Esophagus squamous epithelium (tissue), 5 donors: Measurements from ENCODE around the gene ZNFX1. TPM values are rescaled to one million over a fixed set of nuclear protein-coding genes. Genes with fewer than 3 reads are reported as not detected.
A peak's percentile ranks its signal among the peaks of the same experiment; 100 is the strongest.

Source experiments
- DNase-seq: peaks from one replicate; lab custom pipeline; 2025; lab: John Stamatoyannopoulos, UW
- H3K27ac ChIP-seq, 4 donors: fragments of 200-600 bp; sonication (generic); one replicate each; pipeline ENCODE4 v1.5.1; 2016 to 2019; ENCODE audit warnings: mild to moderate bottlenecking in 1 of 4
- H3K27me3 ChIP-seq, 4 donors: fragments of 200-600 bp; sonication (generic); 1 replicate in 3 of 4; 2 replicates in 1 of 4; pipeline versions ENCODE4 v1.5.1 to v1.6.0; 2017 to 2021; ENCODE audit warnings: antibody characterized with exemption in 1 of 4
- H3K36me3 ChIP-seq, 3 donors: fragments of 200-600 bp; sonication (generic); one replicate each; pipeline ENCODE4 v1.5.1; 2016 to 2019
- H3K4me1 ChIP-seq, 3 donors: fragments of 200-600 bp; sonication (generic); one replicate each; pipeline ENCODE4 v1.5.1; 2017 to 2019
- H3K4me3 ChIP-seq, 4 donors: fragments of 200-600 bp; sonication (generic); 1 replicate in 3 of 4; 2 replicates in 1 of 4; pipeline ENCODE4 v1.5.1; 2016 to 2019; ENCODE audit warnings: mild to moderate bottlenecking in 2 of 4, moderate library complexity in 1 of 4
- H3K9me3 ChIP-seq, 3 donors: fragments of 200-600 bp; sonication (generic); one replicate each; pipeline ENCODE4 v1.5.1; 2016 to 2019
- CTCF ChIP-seq, 6 experiments: fragments of 450-650 bp in 4 of 6; fragments of 200-600 bp in 2 of 6; sonication (generic) in 2 of 6; IDR thresholded peaks; one replicate each; pipeline ENCODE4 v1.5.1; 2016 to 2019; ENCODE audit warnings: antibody characterized with exemption in 6 of 6, mild to moderate bottlenecking in 4 of 6, moderate library complexity in 4 of 6
- POLR2A ChIP-seq, 4 donors: fragments of 450-650 bp; IDR thresholded peaks; one replicate each; pipeline ENCODE4 v1.6.1; 2017; ENCODE audit warnings: antibody characterized with exemption in 4 of 4, mild to moderate bottlenecking in 4 of 4, moderate library complexity in 3 of 4
- WGBS, 2 donors: methylation state at CpG; one replicate each; pipeline ENCODE4 v1.1.5; 2018; 5-methylcytosine and 5-hydroxymethylcytosine counted together
- intact Hi-C: fragments of 100-400 bp; cut with DNase I; formaldehyde crosslinking; loops from one replicate; pipeline ENCODE4 v1.15.0; 2022
- total RNA-seq, 4 donors: library from RNA; depleted of rRNA; stranded (reverse); fragments of >200 nt; gene quantifications; one replicate each; pipeline ENCODE4 v1.1.0, GENCODE V29; 2016
- donor health status: DM: yes; HTN: yes; CAD: no.

Gene ZNFX1
- total RNA-seq, 4 donors from 2014 or later: 12.8 to 25.2 (median 17.9) TPM

- WGBS, 2 donors: 81 to 97% methylated on average over 3 of the region's 3 CpGs
- no peaks in the 10 kb centered on the region for H3K36me3 ChIP-seq
- H3K27ac ChIP-seq: no peak overlapping the region
- H3K9me3 ChIP-seq: peaks cover 0 to 3% (median 0%) of the 10 kb centered on the region in 3 donors
- no peaks in the 10 kb centered on the region for H3K27me3 ChIP-seq
- no peak for TF ChIP-seq CTCF (IDR thresholded peaks at IDR 0.05)
- TF ChIP-seq POLR2A (IDR thresholded peaks at IDR 0.05): no peak
- no peak overlapping the region for H3K4me3 ChIP-seq
- peaks cover 2 to 35% (median 6%) of the 10 kb centered on the region in 3 donors for H3K4me1 ChIP-seq
- intact Hi-C loops: no loop called here
- DNase-seq: no peak
These were observed 62.6 kb downstream of the ZNFX1 start for GRCh38 chr20:49215232-49215631.

GRCh38 chr20:49214571-49214970 is 63.3 kb downstream of the ZNFX1 start:
- H3K27ac ChIP-seq: no peak overlapping the region
- no peak overlapping the region for H3K4me3 ChIP-seq
- peaks cover 0 to 9% (median 0%) of the 10 kb centered on the region in 3 donors for H3K9me3 ChIP-seq
- intact Hi-C loops: no loop called here
- DNase-seq: no peak
- TF ChIP-seq CTCF (IDR thresholded peaks at IDR 0.05): no peak
- no peak for TF ChIP-seq POLR2A (IDR thresholded peaks at IDR 0.05)
- peaks cover 0 to 31% (median 4%) of the 10 kb centered on the region in 3 donors for H3K4me1 ChIP-seq
- H3K36me3 ChIP-seq: no peaks in the 10 kb centered on the region
- no peaks in the 10 kb centered on the region for H3K27me3 ChIP-seq

GRCh38 chr20:49210757-49211110 is 67.1 kb downstream of the ZNFX1 start:
- intact Hi-C loops: no loop called here
- peak overlapping the region in 1 of 4 donors; percentile 42 for H3K27ac ChIP-seq
- peaks cover 0 to 14% (median 0%) of the 10 kb centered on the region in 3 donors for H3K4me1 ChIP-seq
- no peaks in the 10 kb centered on the region for H3K27me3 ChIP-seq
- H3K36me3 ChIP-seq: no peaks in the 10 kb centered on the region
- TF ChIP-seq CTCF (IDR thresholded peaks at IDR 0.05): no peak
- TF ChIP-seq POLR2A (IDR thresholded peaks at IDR 0.05): no peak
- H3K9me3 ChIP-seq: peaks cover 0 to 11% (median 0%) of the 10 kb centered on the region in 3 donors
- DNase-seq: no peak
- no peak overlapping the region for H3K4me3 ChIP-seq
- 38 to 64% methylated on average over 1 of the region's 1 CpG for WGBS, 2 donors

GRCh38 chr20:49210101-49210756 is 67.6 kb downstream of the ZNFX1 start:
- 68 to 71% methylated on average over 1 of the region's 1 CpG for WGBS, 2 donors
- intact Hi-C loops: no loop called here
- DNase-seq: no peak
- no peaks in the 10 kb centered on the region for H3K36me3 ChIP-seq
- H3K27me3 ChIP-seq: no peaks in the 10 kb centered on the region
- peaks cover 0 to 11% (median 0%) of the 10 kb centered on the region in 3 donors for H3K9me3 ChIP-seq
- no peak for TF ChIP-seq CTCF (IDR thresholded peaks at IDR 0.05)
- TF ChIP-seq POLR2A (IDR thresholded peaks at IDR 0.05): no peak
- peaks cover 0 to 14% (median 0%) of the 10 kb centered on the region in 3 donors for H3K4me1 ChIP-seq
- peak overlapping the region in 1 of 4 donors; percentile 42 for H3K27ac ChIP-seq
- no peak overlapping the region for H3K4me3 ChIP-seq

GRCh38 chr20:49207076-49207475 is 70.8 kb downstream of the ZNFX1 start:
- Histone ChIP-seq H3K4me3 (no peak overlapping the region), H3K4me1 (peaks cover 0 to 14% (median 0%) of the 10 kb centered on the region in 3 donors), H3K27me3 (no peaks in the 10 kb centered on the region), H3K36me3 (no peaks in the 10 kb centered on the region), H3K9me3 (peaks cover 0 to 11% (median 0%) of the 10 kb centered on the region in 3 donors), H3K27ac (no peak overlapping the region)
- intact Hi-C loops: no loop called here
- no peak for DNase-seq
- WGBS, 2 donors: 78 to 80% methylated on average over 5 to 6 of the region's 6 CpGs
- TF ChIP-seq POLR2A (IDR thresholded peaks at IDR 0.05) (no peak), CTCF (IDR thresholded peaks at IDR 0.05) (no peak)
